DND-41 (cell line): Measurements from ENCODE around the gene ACSS3.

Experiments
- ATAC-seq: fragments of 200-7000 bp; cut with Tn5 transposase; 3 replicates; pipeline ENCODE4 v1.9.1; 2021; ENCODE audit warnings: low read depth; ENCODE audit not compliant: insufficient read depth
- DNase-seq: peaks from one replicate; pipeline ENCODE4 v3.0.0-alpha.2; 2020
- H2AFZ ChIP-seq: 2 replicates; pipeline ENCODE4 v1.6.0; 2012; ENCODE audit warnings: low read depth, low read length
- H3K27ac ChIP-seq: 2 replicates; pipeline ENCODE4 v1.5.1; 2012; ENCODE audit warnings: low read length, inconsistent platforms
- H3K27me3 ChIP-seq: fragments of 200-600 bp; sonication (generic); 2 replicates; pipeline ENCODE4 v1.6.0; 2012; ENCODE audit warnings: low read length, mild to moderate bottlenecking, inconsistent platforms; ENCODE audit not compliant: insufficient read depth, poor library complexity
- H3K36me3 ChIP-seq: 2 replicates; pipeline ENCODE4 v1.5.1; 2012; ENCODE audit warnings: low read length, inconsistent platforms; ENCODE audit not compliant: insufficient read depth
- H3K4me1 ChIP-seq: 2 replicates; pipeline ENCODE4 v1.5.1; 2012; ENCODE audit warnings: mild to moderate bottlenecking, low read length; ENCODE audit not compliant: insufficient read depth
- H3K4me2 ChIP-seq: 2 replicates; pipeline ENCODE4 v1.6.0; 2012; ENCODE audit warnings: mild to moderate bottlenecking, moderate library complexity, low read length, inconsistent platforms; ENCODE audit not compliant: insufficient read depth
- H3K4me3 ChIP-seq, 2 experiments: fragments of 200-600 bp in 1 of 2; shearing (Covaris generic) in 1 of 2; 2 replicates each; pipeline ENCODE4 v1.5.1; 2012 to 2016; ENCODE audit warnings: inconsistent platforms in 2 of 2, low read length in 2 of 2, mild to moderate bottlenecking in 2 of 2, low read depth in 1 of 2, moderate library complexity in 1 of 2
- H3K79me2 ChIP-seq: 2 replicates; pipeline ENCODE4 v1.6.0; 2012; ENCODE audit warnings: low read length, inconsistent platforms; ENCODE audit not compliant: insufficient read depth
- H3K9ac ChIP-seq: 2 replicates; pipeline ENCODE4 v1.6.0; 2012; ENCODE audit warnings: low read depth, mild to moderate bottlenecking, inconsistent platforms, low read length, moderate library complexity
- H3K9me3 ChIP-seq: 2 replicates; pipeline ENCODE4 v1.5.1; 2012; ENCODE audit warnings: low read length, moderate library complexity, mild to moderate bottlenecking, inconsistent platforms; ENCODE audit not compliant: insufficient read depth, severe bottlenecking
- H4K20me1 ChIP-seq: 2 replicates; pipeline ENCODE4 v1.6.0; 2012; ENCODE audit warnings: low read length; ENCODE audit not compliant: insufficient read depth
- EZH2 ChIP-seq: IDR thresholded peaks from 3 replicates; pipeline ENCODE4 v1.6.1; 2012; ENCODE audit warnings: borderline replicate concordance, low read depth, mild to moderate bottlenecking, moderate library complexity, low read length, inconsistent platforms; ENCODE audit not compliant: severe bottlenecking
- TF ChIP-seq, protein P1 (sequence below): IDR thresholded peaks from 2 replicates; pipeline ENCODE4 v1.5.1; 2012; ENCODE audit warnings: borderline replicate concordance, low read length, moderate library complexity, mild to moderate bottlenecking; ENCODE audit not compliant: poor library complexity, severe bottlenecking; ENCODE audit errors: extremely low read depth

Gene ACSS3

DNA sequence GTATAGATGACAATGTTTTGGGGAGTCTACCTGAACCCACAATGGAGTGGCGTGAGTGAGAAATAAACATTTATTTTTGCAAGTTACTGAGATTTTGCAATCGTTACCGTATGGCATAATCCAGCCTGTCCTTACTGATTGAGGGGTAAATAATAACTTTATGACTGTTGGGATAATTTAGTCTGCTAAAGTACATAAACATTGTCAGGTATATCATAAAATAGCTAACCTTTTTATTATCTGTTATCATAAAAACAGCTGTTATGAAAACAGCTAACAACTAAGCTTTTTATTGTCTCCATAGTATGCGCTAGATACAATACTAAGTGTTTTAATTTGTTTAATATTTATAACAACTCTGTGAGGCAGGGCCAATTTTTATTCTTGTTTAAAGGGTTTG is 10.3 kb downstream of the ACSS3 start:
- H3K36me3 ChIP-seq: no peaks in the 10 kb centered on the region
- H3K27me3 ChIP-seq: no peaks in the 10 kb centered on the region
- no peak overlapping the region for H3K4me2 ChIP-seq
- no peaks in the 10 kb centered on the region for H3K9me3 ChIP-seq
- no peaks in the 10 kb centered on the region for H4K20me1 ChIP-seq
- no peaks in the 10 kb centered on the region for H3K4me1 ChIP-seq
- H3K27ac ChIP-seq: no peak overlapping the region
- no peak overlapping the region for H3K9ac ChIP-seq
- H2AFZ ChIP-seq: no peak overlapping the region
- TF ChIP-seq EZH2: no peak
- TF ChIP-seq, protein P1, sequence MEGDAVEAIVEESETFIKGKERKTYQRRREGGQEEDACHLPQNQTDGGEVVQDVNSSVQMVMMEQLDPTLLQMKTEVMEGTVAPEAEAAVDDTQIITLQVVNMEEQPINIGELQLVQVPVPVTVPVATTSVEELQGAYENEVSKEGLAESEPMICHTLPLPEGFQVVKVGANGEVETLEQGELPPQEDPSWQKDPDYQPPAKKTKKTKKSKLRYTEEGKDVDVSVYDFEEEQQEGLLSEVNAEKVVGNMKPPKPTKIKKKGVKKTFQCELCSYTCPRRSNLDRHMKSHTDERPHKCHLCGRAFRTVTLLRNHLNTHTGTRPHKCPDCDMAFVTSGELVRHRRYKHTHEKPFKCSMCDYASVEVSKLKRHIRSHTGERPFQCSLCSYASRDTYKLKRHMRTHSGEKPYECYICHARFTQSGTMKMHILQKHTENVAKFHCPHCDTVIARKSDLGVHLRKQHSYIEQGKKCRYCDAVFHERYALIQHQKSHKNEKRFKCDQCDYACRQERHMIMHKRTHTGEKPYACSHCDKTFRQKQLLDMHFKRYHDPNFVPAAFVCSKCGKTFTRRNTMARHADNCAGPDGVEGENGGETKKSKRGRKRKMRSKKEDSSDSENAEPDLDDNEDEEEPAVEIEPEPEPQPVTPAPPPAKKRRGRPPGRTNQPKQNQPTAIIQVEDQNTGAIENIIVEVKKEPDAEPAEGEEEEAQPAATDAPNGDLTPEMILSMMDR: no peak
- no peak for DNase-seq
- no peak for ATAC-seq
- no peak overlapping the region for H3K4me3 ChIP-seq
- no peaks in the 10 kb centered on the region for H3K79me2 ChIP-seq

DNA sequence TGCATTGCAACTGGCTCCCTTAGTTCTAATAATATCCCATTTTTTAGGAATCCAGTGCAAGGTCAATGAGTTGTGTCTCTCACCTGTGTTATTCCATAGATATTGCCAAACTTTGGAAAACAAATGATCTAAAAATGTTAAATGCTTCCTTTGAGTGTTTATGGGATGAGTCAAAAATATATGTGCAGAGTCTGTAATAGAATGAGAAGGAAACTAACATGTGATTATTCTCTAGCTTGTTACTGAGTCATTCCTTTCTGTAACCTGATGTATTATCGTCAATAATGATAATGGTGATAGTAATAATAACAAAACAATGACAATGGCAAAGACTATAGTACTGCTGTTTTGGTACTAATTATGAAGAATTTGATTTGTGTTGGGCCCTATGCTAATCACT is 11.5 kb downstream of the ACSS3 start:
- no peaks in the 10 kb centered on the region for H3K27me3 ChIP-seq
- H3K4me1 ChIP-seq: no peaks in the 10 kb centered on the region
- no peaks in the 10 kb centered on the region for H3K79me2 ChIP-seq
- no peak overlapping the region for H3K9ac ChIP-seq
- H4K20me1 ChIP-seq: no peaks in the 10 kb centered on the region
- DNase-seq (no peak), ATAC-seq (no peak)
- no peak overlapping the region for H2AFZ ChIP-seq
- H3K4me2 ChIP-seq: no peak overlapping the region
- no peaks in the 10 kb centered on the region for H3K36me3 ChIP-seq
- no peak for TF ChIP-seq EZH2
- TF ChIP-seq, protein P1: no peak
- no peak overlapping the region for H3K27ac ChIP-seq
- no peaks in the 10 kb centered on the region for H3K9me3 ChIP-seq
- H3K4me3 ChIP-seq: no peak overlapping the region

DNA sequence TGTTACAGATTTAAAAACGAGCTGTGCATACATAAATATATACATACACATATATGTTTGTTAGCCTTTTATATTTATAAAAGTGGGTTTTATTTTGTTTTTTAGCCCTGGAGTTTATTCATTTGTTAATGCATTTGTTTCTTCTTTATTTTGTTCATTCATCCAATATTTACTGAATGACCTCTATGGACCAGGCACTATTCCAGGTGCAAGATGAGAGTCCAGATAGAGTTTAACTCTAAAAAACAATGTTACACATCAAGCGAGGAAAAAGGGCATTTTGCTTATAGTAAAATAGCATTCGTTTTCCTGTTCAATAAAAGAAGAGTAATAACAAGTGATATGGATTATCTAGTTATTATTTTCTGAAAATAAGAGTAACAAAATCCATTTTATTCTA is 14.2 kb downstream of the ACSS3 start:
- DNase-seq (no peak), ATAC-seq (no peak)
- H2AFZ ChIP-seq: no peak overlapping the region
- H3K27me3 ChIP-seq: no peaks in the 10 kb centered on the region
- no peak overlapping the region for H3K4me3 ChIP-seq
- H3K4me2 ChIP-seq: no peak overlapping the region
- H3K9me3 ChIP-seq: no peaks in the 10 kb centered on the region
- no peaks in the 10 kb centered on the region for H3K79me2 ChIP-seq
- no peak for TF ChIP-seq EZH2
- TF ChIP-seq, protein P1: no peak
- H3K36me3 ChIP-seq: no peaks in the 10 kb centered on the region
- H3K9ac ChIP-seq: no peak overlapping the region
- H3K4me1 ChIP-seq: no peaks in the 10 kb centered on the region
- H3K27ac ChIP-seq: no peak overlapping the region
- H4K20me1 ChIP-seq: no peaks in the 10 kb centered on the region

DNA sequence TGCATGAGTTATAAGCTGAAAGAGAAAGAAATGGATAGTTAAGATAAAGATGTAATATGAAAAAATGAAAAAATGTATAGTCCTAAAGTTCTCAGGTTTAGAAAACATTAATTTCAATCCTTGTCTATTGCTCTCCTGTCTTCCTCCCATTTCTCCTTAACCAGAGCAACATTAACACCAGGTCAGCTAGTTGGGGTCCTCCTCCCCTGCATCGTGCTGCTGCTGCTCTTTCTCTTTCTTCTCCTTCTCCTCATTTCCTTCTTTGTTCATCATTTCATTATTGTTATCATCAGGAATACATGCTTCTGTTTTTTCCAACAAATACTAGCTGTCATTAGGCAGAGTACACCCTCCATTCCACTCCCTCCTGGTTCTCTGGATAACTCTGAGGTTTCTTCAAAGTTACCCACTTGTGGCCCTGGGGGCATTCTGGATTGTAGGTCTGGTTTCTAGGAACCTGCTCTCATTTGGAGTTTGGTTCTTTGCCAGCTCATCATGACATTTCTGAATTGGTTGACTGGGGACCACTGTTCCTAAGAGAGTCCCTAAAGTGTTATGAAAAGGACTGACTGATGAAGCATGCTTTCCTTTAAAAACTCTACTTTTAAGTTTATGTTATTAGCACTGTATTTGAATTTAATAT is 17.0 kb downstream of the ACSS3 start:
- no peaks in the 10 kb centered on the region for H3K4me1 ChIP-seq
- no peaks in the 10 kb centered on the region for H3K27me3 ChIP-seq
- no peak overlapping the region for H3K27ac ChIP-seq
- no peak overlapping the region for H3K4me2 ChIP-seq
- H3K4me3 ChIP-seq: no peak overlapping the region
- no peak overlapping the region for H2AFZ ChIP-seq
- DNase-seq (no peak), ATAC-seq (no peak)
- H3K9ac ChIP-seq: no peak overlapping the region
- no peaks in the 10 kb centered on the region for H3K79me2 ChIP-seq
- no peaks in the 10 kb centered on the region for H4K20me1 ChIP-seq
- no peaks in the 10 kb centered on the region for H3K9me3 ChIP-seq
- TF ChIP-seq EZH2: no peak
- TF ChIP-seq, protein P1: no peak
- no peaks in the 10 kb centered on the region for H3K36me3 ChIP-seq
